Erythroblast (primary cell): ENCODE measurements around the gene DPM1.

Source experiments
- DNase-seq, 2 experiments: peaks; one replicate each; lab custom pipeline; 2025; lab: John Stamatoyannopoulos, UW
- GATA1 ChIP-seq: IDR thresholded peaks from 2 replicates; pipeline ENCODE4 v1.6.1; 2011; ENCODE audit warnings: low read depth, mild to moderate bottlenecking, control low read depth, low read length, moderate library complexity
- POLR2A ChIP-seq: IDR thresholded peaks from 2 replicates; pipeline ENCODE4 v1.6.1; 2011; ENCODE audit warnings: mild to moderate bottlenecking, low read length

The DPM1 gene

GRCh38 chr20:50930976-50931305 lies 27.4 kb downstream of the DPM1 start:
- TF ChIP-seq POLR2A: no peak
- no peak for TF ChIP-seq GATA1
- peak in 1 of 2 experiments; percentile 93 for DNase-seq

- TF ChIP-seq POLR2A (no peak), GATA1 (no peak)
- peak; percentile 56 to 69 for DNase-seq
Measured at GRCh38 chr20:50930139-50930975, 28.0 kb downstream of the DPM1 start.

GRCh38 chr20:50929299-50930138 lies 28.8 kb downstream of the DPM1 start:
- TF ChIP-seq POLR2A (no peak), GATA1 (no peak)
- peak; percentile 98 for DNase-seq

GRCh38 chr20:50928469-50928868 lies 29.9 kb downstream of the DPM1 start:
- peak in 1 of 2 experiments; percentile 14 for DNase-seq
- TF ChIP-seq POLR2A: no peak
- TF ChIP-seq GATA1: no peak

GRCh38 chr20:50926530-50926929 lies 31.8 kb downstream of the DPM1 start:
- DNase-seq: no peak
- TF ChIP-seq GATA1 (no peak), POLR2A (no peak)

GRCh38 chr20:50924261-50924920 lies 33.9 kb downstream of the DPM1 start:
- DNase-seq: no peak

GRCh38 chr20:50921803-50922501 lies 36.4 kb downstream of the DPM1 start:
- TF ChIP-seq GATA1: no peak
- TF ChIP-seq POLR2A: no peak
- DNase-seq: no peak

More at GRCh38 chr20:50924261-50924920, 33.9 kb downstream of the DPM1 start:
- TF ChIP-seq POLR2A: no peak
- no peak for TF ChIP-seq GATA1

GRCh38 chr20:50920997-50921396 lies 37.3 kb downstream of the DPM1 start:
- DNase-seq: peak; percentile 67 to 84
- TF ChIP-seq GATA1: no peak
- peak; percentile 11 for TF ChIP-seq POLR2A

- no peak for DNase-seq
- TF ChIP-seq GATA1: no peak
- TF ChIP-seq POLR2A: no peak
Measured at GRCh38 chr20:50919567-50919966, 38.8 kb downstream of the DPM1 start.

- DNase-seq: no peak
- TF ChIP-seq POLR2A (no peak), GATA1 (no peak)
Measured at GRCh38 chr20:50918403-50918802, 39.9 kb downstream of the DPM1 start.

- no peak for DNase-seq
- TF ChIP-seq GATA1: no peak
- no peak for TF ChIP-seq POLR2A
Measured at GRCh38 chr20:50916934-50917333, 41.4 kb downstream of the DPM1 start.

GRCh38 chr20:50916257-50916656 lies 42.1 kb downstream of the DPM1 start:
- no peak for TF ChIP-seq POLR2A
- no peak for TF ChIP-seq GATA1
- DNase-seq: no peak

- TF ChIP-seq GATA1 (no peak), POLR2A (no peak)
- no peak for DNase-seq
Measured at GRCh38 chr20:50915424-50915823, 42.9 kb downstream of the DPM1 start.
